EH (cell line): Measurements from ENCODE around the gene IQCE.
"Not testable (repeated sequence)": the region's sequence is repeated elsewhere in the genome, so short reads cannot be mapped to it uniquely, and the experiment has no call there.

Experiments used
- DNase-seq: peaks from one replicate; pipeline ENCODE4 v3.0.0-alpha.2; 2015; ENCODE audit warnings: low read depth

Gene IQCE

GRCh38 chr7:2533566-2533965 lies 25.2 kb upstream of the IQCE start:
- not testable (repeated sequence) for DNase-seq

- DNase-seq = not testable (repeated sequence)
Measured at GRCh38 chr7:2534214-2534613, 24.6 kb upstream of the IQCE start.

DNA sequence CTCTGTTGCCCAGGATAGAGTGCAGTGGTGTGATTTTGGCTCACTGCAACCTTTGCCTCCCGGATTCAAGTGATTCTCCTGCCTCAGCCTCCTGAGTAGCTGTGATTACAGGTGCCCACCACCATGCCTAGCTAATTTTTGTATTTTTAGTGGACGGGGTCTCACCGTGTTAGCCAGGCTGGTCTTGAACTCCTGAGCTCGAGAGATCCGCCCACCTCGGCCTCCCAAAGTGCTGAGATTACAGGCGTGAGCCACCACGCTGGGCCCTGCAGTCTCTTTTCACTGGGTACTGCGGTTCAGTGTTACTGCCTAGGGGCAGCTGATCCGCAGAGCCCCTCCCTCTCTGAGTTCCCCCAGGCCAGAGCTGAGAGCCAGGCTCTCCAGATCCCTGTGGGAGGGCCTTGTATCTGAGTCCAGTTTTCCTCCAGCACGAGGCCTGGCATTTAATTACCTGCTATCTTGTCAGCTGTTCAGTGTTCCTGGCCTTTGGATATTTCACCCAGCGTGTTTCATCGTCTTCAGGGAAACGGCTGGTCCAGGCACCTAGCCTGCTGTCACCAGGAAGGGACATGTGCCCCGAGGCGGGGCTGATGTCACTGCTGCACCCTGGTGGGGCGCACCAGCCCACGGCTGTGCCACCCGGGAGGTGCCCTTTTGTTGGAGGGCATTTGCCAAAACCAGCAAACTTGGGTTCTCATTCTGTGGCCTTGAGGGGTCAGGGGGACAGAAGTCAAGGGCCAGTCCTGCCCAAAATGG lies 22.7 kb upstream of the IQCE start:
- DNase-seq = not testable (repeated sequence)

- no peak for DNase-seq
Measured at GRCh38 chr7:2537981-2538851, 20.6 kb upstream of the IQCE start.

GRCh38 chr7:2539031-2539911 lies 19.5 kb upstream of the IQCE start:
- DNase-seq = no peak

DNA sequence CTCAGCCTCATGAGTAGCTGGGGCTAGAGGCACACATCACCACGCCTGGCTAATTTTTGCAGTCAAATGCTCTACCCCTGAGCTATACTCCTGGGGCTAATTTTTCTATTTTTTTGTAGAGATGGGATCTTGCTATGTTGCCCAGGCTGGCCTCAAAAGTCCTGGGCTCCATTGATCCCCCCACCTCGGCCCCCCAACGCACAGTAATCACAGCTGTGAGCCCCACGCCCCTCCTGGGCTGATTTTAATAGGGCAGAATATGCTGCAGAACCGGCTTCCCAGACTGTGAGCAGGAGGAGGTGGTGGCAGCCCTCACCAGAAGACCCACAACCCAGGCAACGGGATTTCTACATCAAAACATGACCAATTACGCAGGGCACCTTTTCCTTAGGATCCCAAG lies 18.6 kb upstream of the IQCE start:
- no peak for DNase-seq

- no peak for DNase-seq
Measured at GRCh38 chr7:2540641-2541051, 18.1 kb upstream of the IQCE start.

GRCh38 chr7:2541291-2542010 lies 17.3 kb upstream of the IQCE start:
- no peak for DNase-seq

DNA sequence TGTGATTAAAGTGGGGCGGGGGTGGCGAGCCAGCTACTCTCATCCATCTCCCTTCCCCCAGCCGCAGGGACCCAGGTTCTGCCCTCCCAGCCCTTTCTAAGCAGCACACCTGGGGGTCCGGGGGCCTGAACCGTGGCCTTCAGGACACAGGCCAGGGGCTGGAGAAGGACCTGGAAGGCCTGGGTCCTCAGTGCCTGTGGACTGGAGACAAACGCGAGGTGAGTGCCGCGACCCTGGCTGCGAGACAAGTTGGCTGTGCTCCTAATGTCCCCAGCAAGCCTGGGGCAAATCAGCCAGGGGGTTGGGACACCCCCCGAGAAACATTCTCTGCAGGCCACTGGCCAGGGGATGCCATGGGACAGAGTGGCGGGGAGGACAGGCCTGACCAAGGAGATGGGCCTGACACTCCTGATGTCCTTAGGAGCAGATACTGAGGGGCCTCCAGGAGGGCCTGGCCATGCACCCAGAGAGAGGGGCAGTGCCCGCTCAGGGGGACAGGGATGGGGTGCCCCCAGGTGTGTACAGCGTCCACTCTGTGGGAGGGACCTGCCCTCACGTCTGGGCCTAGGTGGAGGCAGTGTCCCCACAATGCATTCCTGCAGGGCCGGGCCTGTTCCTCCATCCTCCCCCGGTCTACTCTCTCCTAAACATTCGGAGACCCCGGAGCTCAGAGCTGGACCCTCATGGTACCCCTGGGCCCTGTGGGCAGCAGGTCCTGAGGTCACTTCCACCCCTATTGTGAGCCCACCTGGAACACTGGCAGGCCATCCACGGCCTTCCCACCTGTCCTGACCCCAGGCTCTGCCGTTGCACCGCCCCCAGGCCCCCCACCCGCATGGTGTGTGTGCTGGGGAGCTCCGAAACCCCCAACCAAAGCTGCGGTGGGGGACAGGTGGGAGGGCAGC lies 16.5 kb upstream of the IQCE start:
- DNase-seq = no peak

DNA sequence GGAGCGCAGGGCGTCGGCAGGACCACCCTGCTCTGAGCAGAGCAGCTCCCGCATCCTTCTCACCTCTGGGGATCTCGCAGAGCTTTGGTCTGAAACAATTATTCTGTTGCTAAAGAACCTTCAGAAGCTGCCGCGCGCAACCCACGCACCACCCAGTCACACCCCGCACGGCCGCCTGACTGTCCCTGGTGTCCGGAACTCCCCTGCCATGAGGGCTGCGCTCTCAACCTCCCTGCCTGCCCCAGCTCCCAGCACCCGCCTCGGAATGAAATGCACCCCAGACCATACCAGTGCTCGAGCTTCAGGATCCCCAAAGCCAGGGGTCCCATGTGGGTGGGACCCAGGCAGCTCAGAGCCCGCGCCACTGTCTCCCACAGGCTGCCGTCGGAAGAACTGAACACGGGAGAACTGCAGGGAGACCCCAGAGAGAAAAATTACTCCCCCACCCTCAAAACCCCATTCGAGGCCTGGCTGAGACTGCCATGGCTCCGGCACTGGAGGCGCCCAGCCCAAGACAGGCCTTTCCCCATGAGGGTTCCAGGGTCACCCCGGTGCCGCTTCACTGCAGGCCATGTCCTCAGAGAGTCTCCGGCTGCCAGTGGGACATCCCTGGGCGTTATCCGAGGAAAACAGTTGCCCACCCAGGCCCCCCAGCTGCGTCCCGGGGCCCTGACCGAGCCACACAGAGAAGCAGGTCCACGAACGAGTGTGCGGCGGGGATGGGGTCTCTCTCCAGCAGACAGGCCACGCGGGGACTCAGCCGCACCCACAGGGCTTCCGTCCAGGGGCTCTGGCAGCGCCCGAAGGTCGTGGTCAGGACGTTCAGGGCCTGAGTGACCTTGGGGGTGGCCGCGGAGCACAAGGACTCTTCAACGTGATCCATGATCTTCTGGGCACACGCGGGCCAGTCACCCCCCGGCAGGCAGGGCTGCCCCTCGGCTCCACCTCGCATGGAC lies 15.6 kb upstream of the IQCE start:
- no peak for DNase-seq

- no peak for DNase-seq
Measured at GRCh38 chr7:2544541-2545188, 14.1 kb upstream of the IQCE start.

DNA sequence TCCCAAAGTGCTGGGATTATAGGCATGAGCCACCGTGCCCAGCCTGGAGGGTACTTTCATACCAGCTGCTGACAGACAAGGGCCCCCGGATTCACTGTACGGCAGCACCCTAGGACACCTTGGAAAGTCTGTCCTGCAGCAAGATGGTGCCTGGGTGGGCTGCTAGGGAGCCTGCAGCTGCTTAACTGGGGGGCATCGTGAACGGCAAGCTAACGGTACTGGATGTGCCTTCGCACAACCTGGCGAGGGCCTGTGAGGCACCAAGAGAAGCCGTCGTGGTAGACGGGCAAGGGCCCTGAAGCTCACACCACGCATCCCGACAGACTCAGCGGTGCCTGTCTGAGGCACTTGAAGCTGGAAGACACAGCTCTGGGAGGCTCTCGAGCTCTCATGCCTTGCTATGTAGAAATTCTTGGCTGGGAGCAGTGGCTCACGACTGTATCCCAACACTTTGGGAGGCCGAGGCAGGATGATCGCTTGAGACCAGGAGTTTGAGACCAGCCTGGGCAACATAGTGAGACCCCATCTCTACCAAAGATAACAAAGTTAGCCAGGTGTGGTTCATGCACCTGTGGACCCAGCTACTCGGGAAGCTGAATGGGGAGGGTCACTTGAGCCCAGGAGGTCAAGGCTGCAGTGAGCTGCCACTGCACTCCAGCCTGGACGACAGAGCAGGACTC lies 12.9 kb upstream of the IQCE start:
- DNase-seq = no peak

DNA sequence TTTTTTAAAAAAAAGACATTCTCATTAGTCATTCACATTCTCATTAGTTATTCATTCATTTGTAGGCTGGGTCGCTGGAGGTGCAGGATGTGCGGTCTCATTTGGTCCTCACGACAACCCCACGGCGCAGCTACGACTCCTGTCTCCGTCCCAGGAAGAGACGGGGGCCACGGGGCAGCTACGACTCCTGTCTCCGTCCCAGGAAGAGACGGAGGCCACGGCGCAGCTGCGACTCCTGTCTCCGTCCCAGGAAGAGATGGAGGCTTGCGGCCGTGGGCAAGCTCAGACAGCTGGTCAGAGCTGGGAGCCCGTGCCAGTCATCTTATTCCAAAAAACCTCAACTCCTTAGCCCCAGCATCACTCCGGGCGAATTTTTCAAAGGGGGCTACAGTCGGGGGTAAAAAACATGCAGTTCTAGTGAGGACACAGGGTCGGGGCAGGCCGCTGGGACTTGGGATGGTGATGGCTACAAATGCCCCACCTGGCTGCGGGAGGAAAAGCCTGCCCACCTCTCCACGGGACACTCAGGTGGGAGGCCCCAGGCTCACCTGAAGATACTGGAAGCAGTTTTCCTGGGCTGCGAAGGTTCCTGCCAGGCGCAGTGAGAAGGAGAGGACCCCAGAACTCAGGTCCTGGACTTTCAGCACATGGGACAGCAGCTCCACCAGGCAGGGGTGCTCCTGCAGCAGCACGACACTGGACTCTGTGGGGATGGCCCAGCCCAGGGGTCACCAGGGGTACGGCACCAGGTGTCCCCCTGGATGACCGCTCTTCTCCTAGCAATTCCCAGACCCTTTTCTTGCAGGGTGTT lies 11.8 kb upstream of the IQCE start:
- DNase-seq = no peak

DNA sequence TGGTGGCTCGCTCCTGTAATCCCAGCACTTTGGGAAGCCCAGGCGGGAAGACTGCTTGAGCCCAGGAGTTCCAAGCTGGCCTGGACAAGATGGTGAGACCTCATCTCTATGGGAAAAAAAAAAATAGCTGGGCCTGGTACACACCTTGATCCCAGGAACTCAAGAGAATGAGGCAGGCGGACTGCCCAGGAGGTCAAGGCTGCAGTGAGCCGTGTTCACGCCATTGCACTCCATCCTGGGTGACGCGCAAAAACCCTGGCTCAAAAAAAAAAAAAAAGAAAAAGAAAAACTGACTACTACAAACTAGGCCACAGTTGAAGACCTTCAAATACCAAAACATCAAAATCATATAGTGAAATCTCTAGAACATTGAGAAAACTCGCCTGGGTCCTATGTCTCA lies 7.4 kb upstream of the IQCE start:
- DNase-seq = no peak

- no peak for DNase-seq
Measured at GRCh38 chr7:2553108-2553507, 5.7 kb upstream of the IQCE start.

GRCh38 chr7:2553831-2554581 lies 4.8 kb upstream of the IQCE start:
- no peak for DNase-seq

DNA sequence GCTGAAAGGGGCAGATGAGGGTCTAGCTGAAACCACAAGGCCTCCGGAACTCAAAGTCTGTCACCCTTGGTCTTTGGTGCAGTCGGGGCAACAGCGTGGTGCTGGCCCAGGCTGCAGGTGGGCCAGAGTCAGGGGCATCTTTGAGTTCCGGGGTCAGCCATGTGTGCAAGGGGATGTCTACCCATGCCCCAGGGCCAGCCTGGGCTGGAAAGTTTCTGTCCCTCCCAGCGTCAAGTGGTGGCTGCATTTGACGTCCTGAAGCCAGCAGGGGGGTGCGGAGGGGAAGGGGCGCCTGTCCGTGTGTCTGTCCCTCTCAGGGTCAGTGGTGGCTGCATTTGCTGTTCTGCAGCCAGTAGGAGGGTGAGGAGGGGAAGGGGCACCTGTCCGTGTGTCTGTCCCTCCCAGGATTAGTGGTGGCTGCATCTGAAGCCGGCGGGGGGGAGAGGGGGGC lies 4.1 kb upstream of the IQCE start:
- no peak for DNase-seq
